Stimulated activated CD4-positive, alpha-beta T cell treated with anti-CD3 and anti-CD28 coated beads, Interleukin-2, amount 100 ng/mL, for 24 hours (primary cell): Measurements from ENCODE around the gene FBXL17.

ENCODE experiments used
- DNase-seq, 2 donors: peaks; one replicate each; pipeline ENCODE4 v3.0.0-alpha.2; 2020

FBXL17 gene

GRCh38 chr5:107840592-107840991, 541.3 kb downstream of the FBXL17 start:
- no peak for DNase-seq

DNA sequence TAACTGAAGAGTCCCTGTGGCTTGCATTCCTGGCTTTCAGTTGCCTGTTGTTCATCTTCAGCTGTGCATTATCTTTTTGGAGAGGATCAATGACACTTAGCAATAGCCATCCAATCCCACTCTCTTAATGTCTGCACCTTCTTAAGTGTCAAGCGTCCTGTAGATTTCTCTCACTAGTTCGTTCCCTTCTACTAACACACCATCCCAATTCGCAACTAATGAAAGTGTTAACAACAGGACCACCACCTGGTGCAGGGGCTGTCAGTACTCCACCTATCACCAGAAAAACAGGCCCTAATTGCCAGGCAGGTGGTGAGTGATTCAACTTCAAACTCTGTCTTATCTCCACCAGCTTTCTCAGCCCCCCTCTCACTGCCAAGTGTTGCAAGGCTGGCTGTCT, 541.7 kb downstream of the FBXL17 start:
- no peak for DNase-seq

DNA sequence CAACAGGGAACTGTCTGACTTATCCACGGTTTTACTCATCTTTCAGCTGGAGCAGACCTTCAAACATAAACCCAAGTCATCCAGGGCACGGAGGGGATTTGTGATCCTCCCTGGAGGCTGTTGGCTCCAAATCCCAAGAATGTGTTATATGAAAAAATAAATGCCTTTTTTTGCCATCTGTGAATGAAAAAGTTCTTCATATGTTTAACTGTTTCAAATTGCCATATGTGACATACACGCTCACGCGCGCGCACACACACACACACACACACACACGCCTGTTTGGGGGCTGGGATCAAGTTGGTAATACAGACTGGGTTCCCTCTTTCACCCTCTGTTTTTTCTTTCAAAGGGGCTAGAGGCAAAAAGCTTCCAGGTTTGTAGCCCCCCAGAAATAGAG, 546.8 kb downstream of the FBXL17 start:
- DNase-seq: no peak

DNA sequence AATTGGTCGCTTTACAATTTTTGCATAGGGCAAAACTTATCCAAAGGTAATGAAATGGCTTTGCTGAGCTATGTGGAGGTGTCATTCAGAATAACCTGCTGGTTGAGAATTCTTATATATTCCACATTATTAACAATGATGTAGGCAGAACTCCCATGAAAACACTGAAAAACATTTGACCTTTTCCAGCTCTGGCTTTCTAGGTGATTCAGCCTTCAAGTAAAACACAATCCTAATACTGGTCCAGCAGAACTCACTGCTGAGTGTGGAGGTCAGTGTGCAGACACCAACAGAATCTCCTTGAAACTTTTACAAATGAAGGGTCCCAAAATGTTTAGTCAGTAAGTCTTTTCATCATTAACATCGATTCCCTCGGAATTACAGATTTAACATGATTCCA, 549.2 kb downstream of the FBXL17 start:
- DNase-seq: no peak

GRCh38 chr5:107831612-107832395, 550.1 kb downstream of the FBXL17 start:
- no peak for DNase-seq

DNA sequence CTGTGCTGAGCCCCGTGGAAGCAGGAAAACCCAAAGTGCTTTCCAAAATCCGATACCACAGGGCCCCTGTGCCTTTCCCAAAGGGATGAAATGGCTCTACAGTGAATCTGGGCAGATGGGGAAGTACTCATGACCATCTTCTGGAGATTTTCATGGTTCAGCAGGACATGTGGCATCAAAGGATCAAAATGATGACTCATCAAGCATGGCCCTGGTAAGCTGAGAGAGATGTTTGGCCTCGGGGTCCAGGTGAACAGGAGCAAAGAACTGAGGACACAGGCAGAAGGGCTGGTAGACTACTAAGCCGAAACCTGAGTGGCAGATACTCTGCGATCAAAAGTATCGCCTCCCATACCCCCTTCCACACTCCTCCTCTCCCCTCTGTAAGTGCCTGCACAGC, 551.1 kb downstream of the FBXL17 start:
- no peak for DNase-seq

GRCh38 chr5:107826311-107827000, 555.4 kb downstream of the FBXL17 start:
- no peak for DNase-seq

- DNase-seq: no peak
These were observed 557.1 kb downstream of the FBXL17 start for GRCh38 chr5:107824821-107825220.

GRCh38 chr5:107821288-107821687, 560.6 kb downstream of the FBXL17 start:
- no peak for DNase-seq

- no peak for DNase-seq
These were observed 561.5 kb downstream of the FBXL17 start for GRCh38 chr5:107820429-107820828.

GRCh38 chr5:107817951-107818350, 563.9 kb downstream of the FBXL17 start:
- no peak for DNase-seq

GRCh38 chr5:107817436-107817835, 564.5 kb downstream of the FBXL17 start:
- no peak for DNase-seq

GRCh38 chr5:107815109-107815508, 566.8 kb downstream of the FBXL17 start:
- no peak for DNase-seq

GRCh38 chr5:107814183-107814827, 567.6 kb downstream of the FBXL17 start:
- no peak for DNase-seq

- no peak for DNase-seq
These were observed 568.3 kb downstream of the FBXL17 start for GRCh38 chr5:107813559-107813958.

DNA sequence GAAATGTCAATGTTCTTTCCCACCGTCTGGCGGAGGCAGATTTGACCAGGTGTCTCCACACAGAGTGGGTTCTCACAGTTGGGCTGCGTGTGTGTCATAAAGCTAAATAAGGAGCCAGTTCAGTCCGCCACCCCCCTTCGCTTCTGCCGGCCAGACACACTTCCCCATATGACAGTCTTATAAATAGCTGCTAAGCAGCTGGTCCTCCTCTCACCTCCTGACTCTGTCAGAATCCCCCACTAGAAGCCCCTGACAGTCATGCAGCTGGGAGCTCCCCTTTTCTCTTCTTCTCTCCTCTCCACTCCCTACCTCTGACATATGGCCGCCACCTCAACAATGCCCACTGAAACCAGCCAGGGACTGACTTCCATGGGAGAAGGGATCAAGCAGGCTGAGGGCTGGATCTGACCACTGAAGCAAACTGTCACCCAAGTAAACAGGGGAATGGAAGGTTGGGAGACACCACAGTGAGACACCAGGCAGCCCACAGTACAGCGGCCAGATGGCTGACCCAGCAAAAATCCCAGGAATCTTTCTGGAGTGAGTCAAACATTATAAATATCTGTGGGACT, 569.2 kb downstream of the FBXL17 start:
- no peak for DNase-seq

GRCh38 chr5:107809201-107810034, 572.5 kb downstream of the FBXL17 start:
- no peak for DNase-seq
